ENCODE results near the gene C4orf50. TPM values are rescaled to one million over a fixed set of nuclear protein-coding genes. Genes with fewer than 3 reads are reported as not detected.

Gene C4orf50
- total RNA-seq, 1 donor from 2014 or later: 12.2 TPM

- DNase-seq (ENCODE audit: low spot score in 2 of 2): no peak
Measured at GRCh38 chr4:6044276-6044675, 26.0 kb upstream of the C4orf50 start.

DNA sequence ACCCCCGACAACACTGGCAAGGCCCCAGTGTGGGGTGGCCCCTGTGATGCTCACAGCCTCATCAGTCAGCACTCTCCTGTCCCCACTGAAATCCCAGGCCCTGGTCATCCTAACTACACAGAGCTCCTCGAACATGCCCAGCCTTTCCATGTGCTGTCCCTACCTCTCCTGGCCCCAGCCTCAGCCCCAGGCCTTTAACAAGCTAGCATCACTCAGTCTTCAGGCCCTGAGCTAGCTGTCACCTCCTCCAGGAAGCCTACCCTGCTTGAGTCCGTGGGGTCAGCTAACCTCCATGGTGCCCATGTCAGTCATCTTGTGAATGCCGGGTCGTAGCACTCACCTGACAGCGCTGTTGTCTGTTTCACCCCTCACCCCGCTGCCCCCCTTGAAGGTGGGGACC is 25.6 kb upstream of the C4orf50 start:
- DNase-seq (ENCODE audit: low spot score in 2 of 2) (no peak), FAIRE-seq (no peak)

More at GRCh38 chr4:6044276-6044675, 26.0 kb upstream of the C4orf50 start:
- FAIRE-seq: no peak

- FAIRE-seq (no peak), DNase-seq (ENCODE audit: low spot score in 2 of 2) (no peak)
Measured at GRCh38 chr4:6043188-6043587, 25.0 kb upstream of the C4orf50 start.

GRCh38 chr4:6042293-6043063 is 24.2 kb upstream of the C4orf50 start:
- FAIRE-seq: no peak
- no peak for DNase-seq (ENCODE audit: low spot score in 2 of 2)

DNA sequence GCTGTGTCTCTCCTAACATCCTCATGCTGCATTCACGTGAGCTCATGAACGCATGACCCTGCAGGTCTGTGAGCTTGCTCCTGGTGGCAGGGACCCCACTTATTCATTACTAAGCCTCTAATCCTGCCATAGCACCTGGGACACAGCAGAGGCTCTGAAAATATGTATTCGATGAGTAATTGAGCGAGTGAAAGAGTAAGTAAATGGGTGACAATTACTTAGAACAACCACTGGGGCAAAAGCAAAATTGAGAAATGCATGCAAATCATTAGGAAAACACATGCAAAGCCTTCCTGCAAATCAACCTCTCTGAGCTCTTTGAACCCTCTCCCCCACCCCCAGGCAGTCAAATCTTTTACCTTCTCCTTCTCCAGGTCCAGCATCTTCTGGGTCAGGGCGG is 23.6 kb upstream of the C4orf50 start:
- FAIRE-seq: no peak
- no peak for DNase-seq (ENCODE audit: low spot score in 2 of 2)

- DNase-seq (ENCODE audit: low spot score in 2 of 2): no peak
- no peak for FAIRE-seq
Measured at GRCh38 chr4:6038711-6039110, 20.5 kb upstream of the C4orf50 start.

DNA sequence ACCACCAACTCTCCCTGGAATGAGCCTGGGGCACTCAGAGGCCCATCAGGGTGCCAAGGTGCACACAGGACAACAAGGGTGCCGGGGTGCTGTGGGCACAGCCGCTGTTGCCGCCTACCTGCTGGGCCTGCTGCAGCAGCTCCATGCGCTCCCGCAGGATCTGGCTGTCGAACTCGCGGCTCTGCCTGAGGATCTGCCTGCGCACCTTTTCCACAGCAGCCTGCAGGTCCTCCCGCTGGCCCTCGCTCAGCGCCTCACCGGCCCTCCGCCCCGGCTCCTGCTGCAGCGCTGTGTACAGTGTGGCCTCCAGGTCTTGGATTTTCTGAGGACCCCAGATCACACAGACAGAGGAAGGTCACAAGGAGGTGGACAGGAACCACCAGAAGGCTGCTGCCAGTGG is 17.6 kb upstream of the C4orf50 start:
- FAIRE-seq (no peak), DNase-seq (ENCODE audit: low spot score in 2 of 2) (no peak)

DNA sequence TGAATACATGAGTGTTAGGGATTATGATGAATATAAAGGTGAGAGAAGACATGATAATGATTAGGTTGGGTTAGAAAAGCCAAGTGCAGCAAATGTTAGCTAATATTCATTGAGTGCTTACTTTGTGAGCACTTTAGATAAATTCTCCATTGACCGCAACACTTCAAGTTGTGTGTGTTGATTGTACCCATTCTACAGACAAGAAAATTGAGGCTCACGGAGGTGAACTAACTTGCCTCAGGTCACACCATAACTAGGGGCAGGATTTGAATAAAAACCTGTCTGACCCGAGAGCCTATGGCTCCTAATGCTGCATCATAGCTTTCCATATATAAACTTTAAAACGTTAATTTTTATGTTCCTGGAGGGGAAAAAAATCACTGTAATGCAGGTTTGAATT is 15.2 kb upstream of the C4orf50 start:
- no peak for DNase-seq (ENCODE audit: low spot score in 2 of 2)
- no peak for FAIRE-seq

DNA sequence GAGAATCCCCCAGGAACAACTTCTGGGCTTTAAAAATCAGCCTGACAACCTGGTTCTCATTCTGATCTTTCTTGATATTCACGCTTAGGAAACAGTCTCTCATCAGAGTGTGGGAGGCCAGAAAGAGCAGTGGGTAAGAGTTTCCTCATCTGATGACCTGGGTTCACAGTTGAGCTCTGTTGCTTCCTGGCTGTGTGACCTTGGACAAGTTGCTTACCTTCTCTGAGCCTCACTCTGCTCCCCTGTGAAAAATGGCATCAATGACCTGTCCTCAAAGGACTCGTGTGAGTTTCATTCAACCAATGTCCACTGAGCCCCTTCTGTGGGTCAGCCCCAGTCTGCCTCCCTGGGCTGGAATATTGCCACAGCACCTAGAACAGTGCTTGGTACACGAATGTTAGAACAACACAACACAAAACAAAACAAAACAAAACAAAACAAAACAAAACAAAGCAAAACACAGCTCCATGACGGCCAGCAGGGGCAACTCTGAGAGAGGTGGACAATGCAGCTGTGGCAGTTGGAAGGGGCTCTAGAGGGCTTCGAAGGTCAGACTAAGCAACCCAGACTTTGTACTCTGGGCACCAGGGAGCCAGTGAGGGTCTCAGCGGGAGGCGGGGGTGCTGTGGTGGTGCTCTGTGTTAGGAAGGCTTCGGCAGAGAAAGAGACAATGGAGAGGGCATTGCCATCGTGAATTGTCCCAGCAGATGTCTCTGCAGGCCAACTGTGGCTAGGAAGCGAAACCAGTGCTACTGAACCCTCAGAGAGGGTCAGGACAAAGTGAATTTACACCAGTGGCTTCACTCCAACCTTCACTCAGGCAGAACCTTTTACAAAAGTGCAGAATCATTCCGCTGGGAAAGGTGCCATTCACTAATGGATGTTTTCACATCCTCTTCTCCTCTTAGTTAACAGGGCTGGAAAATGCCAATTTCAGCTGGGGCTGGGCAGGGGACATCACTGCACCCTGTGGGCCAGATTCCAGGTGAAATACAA is 14.3 kb upstream of the C4orf50 start:
- FAIRE-seq: no peak
- DNase-seq (ENCODE audit: low spot score in 2 of 2): peak; percentile 41 to 64

- DNase-seq (ENCODE audit: low spot score in 2 of 2) (no peak), FAIRE-seq (no peak)
Measured at GRCh38 chr4:6031846-6032245, 13.6 kb upstream of the C4orf50 start.

DNA sequence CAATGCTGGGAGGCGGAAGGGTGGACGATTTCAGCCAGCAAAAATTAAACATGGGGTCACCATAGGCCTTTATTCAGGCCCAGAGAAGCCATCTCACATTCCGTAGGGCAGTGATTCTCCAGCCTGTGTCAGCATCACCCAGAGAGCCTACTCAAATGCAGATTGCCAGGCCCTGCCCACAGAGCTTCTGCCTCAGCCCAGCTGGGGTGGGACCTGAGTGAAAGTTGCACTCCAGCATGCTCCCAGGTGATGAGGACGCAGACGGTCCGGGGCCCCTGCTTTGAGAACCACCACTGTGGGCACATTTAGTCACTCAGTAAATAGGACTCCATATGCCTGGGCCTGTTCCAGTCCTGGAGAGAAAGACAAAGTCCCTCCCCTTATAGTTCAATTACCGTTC is 12.4 kb upstream of the C4orf50 start:
- DNase-seq (ENCODE audit: low spot score in 2 of 2): no peak
- FAIRE-seq: no peak

DNA sequence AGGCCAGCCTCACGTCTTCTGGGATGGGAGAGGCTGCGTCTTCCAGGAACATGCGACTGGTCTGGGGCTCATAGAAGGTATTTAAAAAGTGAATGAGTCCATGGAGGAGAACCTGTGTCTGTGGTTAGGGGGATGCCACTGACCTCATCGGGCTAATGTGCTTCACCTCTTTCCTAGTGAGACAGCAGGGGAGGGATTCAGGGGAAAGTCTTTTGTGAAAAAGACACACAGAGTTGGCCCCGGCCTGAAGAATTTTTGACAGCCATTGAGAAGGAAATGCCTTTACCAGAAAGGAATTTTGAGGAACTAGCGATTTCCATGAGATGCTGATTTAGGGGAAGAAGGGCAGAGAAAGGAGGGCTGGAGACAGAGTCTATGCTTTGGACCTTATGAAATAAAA is 11.0 kb upstream of the C4orf50 start:
- FAIRE-seq: no peak
- no peak for DNase-seq (ENCODE audit: low spot score in 2 of 2)

DNA sequence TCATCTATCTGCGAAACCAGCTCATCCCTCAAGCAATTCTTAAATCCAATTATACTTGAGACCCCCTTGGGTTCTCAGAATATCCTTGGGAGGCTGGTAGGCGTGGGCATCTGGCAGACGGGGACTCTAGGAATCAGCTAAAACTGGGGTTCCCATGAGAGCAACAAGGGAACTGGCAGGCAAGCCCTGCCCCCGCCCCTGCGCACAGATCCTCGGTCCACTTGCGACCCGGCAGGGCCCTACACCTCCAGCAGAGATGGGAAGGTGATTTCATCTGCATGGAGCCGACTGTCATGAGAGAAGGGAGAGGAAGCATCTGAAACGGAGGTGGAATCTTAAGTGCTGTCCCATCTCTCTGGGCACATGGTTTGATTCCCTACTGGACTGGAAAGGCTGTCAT is 9.9 kb upstream of the C4orf50 start:
- no peak for FAIRE-seq

DNA sequence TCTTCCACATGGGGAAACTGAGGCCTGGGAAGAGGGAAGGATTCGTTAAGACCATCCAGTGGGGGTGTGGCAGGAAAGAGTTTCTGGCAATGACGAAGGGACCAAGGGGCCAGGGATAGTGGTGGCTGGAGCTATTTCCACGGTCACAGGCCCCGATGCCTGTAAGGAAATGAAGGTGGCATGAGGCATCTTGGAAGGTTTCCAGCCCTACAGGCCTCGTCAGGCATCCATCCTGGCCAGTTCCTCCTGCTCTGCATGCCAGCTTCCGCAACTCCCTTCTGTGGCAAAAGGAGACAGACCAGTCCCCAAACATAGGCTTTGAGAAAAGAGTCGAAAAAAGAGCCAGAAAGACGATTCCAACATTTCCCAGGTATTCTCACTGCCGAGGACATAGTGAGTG is 9.2 kb upstream of the C4orf50 start:
- no peak for DNase-seq (ENCODE audit: low spot score in 2 of 2)
- FAIRE-seq: no peak

More for the DNA sequence above, 9.9 kb upstream of the C4orf50 start:
- no peak for DNase-seq (ENCODE audit: low spot score in 2 of 2)

DNA sequence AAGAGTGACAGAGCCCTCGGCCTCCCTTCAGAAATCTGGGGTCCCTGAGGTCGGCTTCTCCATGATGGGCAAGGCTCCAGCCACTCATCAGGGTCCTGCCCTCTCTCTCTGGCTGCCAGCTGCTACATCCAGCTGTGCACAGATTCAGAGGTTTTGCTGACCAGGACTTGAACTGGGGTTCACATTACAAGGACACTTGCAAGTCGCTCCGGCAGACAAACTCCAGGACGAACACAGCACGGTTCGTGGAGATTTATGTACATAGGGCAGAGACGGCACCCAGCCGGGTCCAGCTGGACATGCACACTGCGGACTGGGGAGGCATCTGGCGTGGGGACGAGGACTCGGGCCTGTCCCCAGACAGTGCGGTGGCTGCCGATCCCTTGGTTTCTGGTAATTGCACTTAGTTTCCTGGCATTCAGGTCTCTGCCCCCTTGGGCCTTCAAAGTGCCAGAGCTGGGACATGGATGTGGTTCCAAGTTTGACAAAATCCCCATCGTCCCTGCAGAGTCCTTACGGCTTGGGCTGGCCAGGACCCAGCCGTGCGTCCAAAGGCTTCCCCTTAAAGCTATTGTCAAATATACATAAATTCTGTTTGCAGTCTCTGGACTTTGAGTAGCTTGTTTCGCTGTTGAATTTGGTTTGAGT is 6.2 kb upstream of the C4orf50 start:
- DNase-seq (ENCODE audit: low spot score in 2 of 2) (no peak), FAIRE-seq (no peak)

DNA sequence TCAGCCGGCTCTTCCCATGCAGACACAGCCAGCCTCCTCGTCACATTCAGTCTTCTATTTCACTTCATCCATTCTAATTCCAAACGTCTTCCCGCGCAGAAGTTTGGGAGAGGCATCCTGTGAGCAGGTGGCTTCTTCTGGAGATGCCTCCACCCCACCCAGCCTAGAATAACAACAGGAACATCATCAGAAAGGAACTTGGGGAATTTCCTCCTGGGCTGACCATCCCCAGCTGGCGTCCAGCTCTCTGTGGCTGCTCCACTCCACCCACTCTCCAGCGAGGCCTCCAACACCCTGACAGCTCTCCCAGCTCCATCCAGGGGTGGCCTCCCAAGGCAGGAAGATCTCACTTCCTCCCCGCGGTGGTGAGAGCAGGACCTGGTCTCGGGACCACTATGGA is 5.5 kb upstream of the C4orf50 start:
- DNase-seq (ENCODE audit: low spot score in 2 of 2) (no peak), FAIRE-seq (no peak)

GRCh38 chr4:6022607-6023288 is 4.5 kb upstream of the C4orf50 start:
- DNase-seq (ENCODE audit: low spot score in 2 of 2) (no peak), FAIRE-seq (no peak)

- no peak for DNase-seq (ENCODE audit: low spot score in 2 of 2)
- no peak for FAIRE-seq
Measured at GRCh38 chr4:6021831-6022606, 3.8 kb upstream of the C4orf50 start.

GRCh38 chr4:6020613-6021012 is 2.4 kb upstream of the C4orf50 start:
- FAIRE-seq (no peak), DNase-seq (ENCODE audit: low spot score in 2 of 2) (no peak)

Data from frontal cortex (tissue), 4 donors.